ENCODE measurements around the gene PDE6B.

GRCh38 chr4:630656-631055, 5.3 kb downstream of the PDE6B start:
- TF ChIP-seq, protein P1, sequence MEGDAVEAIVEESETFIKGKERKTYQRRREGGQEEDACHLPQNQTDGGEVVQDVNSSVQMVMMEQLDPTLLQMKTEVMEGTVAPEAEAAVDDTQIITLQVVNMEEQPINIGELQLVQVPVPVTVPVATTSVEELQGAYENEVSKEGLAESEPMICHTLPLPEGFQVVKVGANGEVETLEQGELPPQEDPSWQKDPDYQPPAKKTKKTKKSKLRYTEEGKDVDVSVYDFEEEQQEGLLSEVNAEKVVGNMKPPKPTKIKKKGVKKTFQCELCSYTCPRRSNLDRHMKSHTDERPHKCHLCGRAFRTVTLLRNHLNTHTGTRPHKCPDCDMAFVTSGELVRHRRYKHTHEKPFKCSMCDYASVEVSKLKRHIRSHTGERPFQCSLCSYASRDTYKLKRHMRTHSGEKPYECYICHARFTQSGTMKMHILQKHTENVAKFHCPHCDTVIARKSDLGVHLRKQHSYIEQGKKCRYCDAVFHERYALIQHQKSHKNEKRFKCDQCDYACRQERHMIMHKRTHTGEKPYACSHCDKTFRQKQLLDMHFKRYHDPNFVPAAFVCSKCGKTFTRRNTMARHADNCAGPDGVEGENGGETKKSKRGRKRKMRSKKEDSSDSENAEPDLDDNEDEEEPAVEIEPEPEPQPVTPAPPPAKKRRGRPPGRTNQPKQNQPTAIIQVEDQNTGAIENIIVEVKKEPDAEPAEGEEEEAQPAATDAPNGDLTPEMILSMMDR (IDR thresholded peaks at IDR 0.05), result no peak
- TF ChIP-seq POLR2A (IDR thresholded peaks at IDR 0.05), result no peak

Measured in ovary (tissue), 3 donors.